ENCODE results near the gene SDCCAG8.

Gene SDCCAG8

GRCh38 chr1:243254927-243255790 is 682 bp upstream of the SDCCAG8 start, which contains the start of gene CEP170:
Gene CEP170, minus strand, starts transcription at chr1:243255281. Its CDS starts 30,001 bp downstream, at chr1:243225280.
- peak; percentile 98 for DNase-seq

GRCh38 chr1:243256590-243256989 is 749 bp downstream of the SDCCAG8 start:
- DNase-seq = no peak

DNA sequence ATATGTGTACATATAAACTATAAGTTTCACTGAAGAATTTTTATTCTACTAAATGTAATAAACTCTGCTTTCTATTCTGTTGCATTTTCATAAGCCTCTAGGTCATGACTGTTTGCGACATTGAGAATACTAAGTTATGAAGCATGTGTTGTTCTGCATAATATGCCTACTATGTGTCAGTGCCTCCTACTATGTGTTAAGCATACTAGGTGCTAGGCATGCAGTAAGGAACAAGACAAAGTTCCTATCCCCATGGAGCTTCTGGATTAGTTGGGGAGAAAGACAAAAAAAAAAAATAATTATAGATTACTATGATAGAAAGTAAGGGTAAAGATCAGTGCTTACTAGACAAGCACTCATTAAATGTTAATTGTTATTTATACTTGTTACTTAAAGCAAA is 1.3 kb downstream of the SDCCAG8 start:
- no peak for DNase-seq

DNA sequence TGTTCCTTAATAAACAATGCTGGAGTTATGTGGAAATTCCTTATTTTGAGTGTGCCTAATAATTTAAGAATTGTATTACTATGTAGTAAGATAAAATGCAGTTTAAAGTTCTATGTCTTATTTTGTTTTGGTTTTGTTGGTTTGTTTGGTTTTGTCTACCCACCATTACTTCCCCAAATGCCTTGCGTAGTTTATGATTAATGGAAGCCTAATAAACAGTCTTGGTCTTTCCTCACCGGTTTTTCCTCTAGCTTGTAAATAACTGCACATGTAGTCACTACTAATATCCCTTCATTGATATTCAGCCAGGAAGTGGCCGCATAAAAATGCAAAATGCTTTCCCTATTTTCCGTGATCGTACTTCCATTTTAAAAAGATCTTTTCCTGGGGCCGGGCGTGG is 2.9 kb downstream of the SDCCAG8 start:
- no peak for DNase-seq

DNA sequence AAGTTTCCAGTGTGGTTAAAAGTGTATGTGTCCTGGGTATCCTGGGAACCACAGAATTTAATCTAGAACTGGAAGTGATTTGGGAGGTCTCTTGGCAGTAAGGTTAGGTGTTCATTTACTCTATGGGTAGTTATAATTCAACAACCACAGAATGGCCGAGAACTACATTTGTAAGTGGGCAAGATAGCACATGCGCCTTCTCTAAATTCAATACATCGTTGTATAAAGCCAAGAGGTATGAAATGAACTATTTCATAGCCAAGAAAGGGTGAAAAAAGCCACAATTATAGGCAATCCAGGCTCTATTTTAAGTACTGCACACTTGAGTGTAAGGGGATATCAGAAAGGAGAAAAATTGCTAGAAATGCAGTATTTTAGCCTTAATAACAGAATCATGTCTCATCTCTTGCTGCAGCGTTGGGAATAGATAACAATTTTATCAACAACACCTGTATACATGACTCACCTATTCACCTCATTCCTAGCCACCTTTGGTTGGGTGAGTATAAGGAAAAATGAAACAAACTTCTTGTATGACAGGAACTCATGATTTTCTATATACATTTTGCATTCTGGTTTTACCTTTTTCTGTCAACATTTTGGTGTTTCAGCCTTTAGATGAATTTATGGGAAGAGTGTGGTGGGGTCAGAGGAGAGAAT is 4.5 kb downstream of the SDCCAG8 start:
- no peak for DNase-seq

- no peak for DNase-seq
Observed at GRCh38 chr1:243261390-243261789, 5.5 kb downstream of the SDCCAG8 start.

DNA sequence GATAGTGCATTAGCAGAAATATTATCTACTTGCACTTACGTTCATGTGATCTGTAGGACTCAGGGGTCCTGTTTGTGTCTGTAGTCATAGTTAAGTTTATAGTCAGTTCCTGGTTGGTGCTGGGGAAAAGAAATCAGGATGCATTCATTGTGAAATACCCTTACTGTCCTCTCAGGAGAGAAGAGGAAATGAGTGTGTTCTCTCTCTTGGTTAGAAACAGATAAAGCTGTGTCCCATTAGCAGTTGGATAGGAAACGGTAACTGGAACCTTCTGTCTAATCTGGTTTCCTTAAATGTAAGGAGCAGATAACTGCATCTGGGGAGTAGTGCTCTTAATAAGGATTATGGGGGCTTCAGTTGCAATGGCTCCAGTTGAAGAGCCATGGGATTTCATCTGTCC is 8.9 kb downstream of the SDCCAG8 start:
- no peak for DNase-seq

DNA sequence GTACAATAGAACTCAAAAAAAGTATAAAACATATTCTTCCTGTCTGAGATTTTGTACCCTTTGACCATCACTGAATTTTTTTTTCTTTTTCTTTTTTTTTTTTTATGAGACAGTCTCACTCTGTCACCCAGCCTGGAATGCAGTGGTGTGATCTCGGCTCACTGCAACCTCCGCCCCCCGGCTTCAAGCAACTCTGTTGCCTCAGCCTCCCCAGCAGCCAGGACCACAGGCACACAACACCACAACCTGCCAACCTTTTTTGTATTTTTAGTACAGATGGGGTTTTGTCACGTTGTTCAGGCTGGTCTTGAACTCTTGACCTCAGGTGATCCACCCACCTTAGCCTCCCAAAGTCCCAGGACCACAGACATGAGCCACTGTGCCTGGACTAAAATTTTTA is 10.4 kb downstream of the SDCCAG8 start:
- DNase-seq = no peak

DNA sequence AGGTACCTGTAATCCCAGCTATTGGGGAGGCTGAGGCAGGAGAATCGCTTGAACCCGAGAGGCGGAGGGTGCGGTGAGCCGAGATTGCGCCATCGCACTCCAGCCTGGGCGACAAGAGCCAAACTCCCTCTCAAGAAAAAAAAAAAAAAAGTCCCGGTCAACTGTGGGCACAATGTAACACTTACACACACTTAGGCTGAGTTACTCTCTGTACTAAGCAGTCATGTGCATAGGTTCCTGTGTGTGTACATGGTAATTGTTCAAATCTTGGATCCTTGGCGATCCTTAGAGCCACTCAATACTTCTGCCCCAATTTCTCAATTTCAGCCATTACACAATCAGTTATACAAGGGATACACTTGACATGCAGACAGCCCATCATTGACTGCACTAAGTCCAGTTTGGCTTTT is 11.6 kb downstream of the SDCCAG8 start:
- no peak for DNase-seq

GRCh38 chr1:243267914-243268653 is 12.2 kb downstream of the SDCCAG8 start:
- no peak for DNase-seq

- DNase-seq = no peak
Observed at GRCh38 chr1:243268751-243269460, 13.1 kb downstream of the SDCCAG8 start.

DNA sequence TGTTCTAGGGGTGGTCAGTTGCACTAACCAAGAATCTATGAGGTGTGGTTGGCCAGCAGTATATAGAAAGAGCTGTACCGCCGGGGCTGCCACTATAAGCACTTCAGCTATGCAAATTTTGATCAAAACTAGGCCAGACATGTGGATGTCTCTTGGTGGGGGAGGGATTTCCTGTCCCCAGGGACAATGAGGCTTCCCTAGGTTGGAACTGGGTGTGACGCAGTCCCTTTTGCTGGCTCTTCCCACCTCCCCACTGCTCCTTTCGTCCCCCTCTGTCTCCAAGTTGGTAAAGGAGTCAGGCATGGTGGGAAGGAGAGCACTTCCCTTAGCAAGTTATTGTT is 13.6 kb downstream of the SDCCAG8 start:
- DNase-seq = no peak

- no peak for DNase-seq
Observed at GRCh38 chr1:243270097-243270864, 14.4 kb downstream of the SDCCAG8 start.

GRCh38 chr1:243271996-243272395 is 16.2 kb downstream of the SDCCAG8 start:
- DNase-seq = no peak

- DNase-seq = no peak
Observed at GRCh38 chr1:243272401-243272800, 16.6 kb downstream of the SDCCAG8 start.

DNA sequence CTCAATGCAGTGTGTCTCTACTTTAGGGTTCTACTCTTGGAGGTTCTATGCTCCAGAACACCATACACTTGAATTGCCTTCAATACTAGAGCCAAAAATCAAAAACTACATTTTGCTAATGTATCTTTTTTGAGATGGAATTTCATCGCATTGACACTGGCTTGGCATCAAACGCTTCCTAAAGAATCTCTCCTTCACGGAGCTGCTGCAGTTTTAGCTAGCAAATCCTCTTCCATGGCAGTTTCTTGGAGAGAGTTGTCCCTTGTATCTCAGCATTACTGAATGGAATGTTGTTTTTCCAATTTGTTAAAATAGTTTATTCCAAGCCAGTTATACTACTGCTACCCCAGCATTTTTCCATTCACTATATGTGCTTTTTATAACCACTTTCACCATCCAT is 17.7 kb downstream of the SDCCAG8 start:
- no peak for DNase-seq

DNA sequence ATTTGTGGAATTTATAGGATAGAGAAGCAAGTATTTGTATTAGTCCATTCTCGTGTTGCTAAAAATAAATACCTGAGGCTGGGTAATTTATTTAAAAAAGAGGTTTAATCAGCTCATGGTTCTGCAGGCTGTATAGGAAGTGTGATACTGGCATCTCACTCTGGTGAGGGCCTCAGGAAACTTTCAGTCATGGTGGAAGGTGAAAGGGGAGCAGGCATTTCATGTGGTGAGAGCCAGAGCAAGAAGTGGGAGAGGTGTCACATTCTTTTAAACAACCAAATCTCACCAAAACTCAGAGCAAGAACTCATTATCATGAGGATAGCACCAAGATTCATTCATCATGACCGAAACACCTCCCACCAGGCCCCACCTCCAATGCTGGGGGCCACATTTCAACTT is 18.1 kb downstream of the SDCCAG8 start:
- DNase-seq = no peak

GRCh38 chr1:243275316-243275715 is 19.5 kb downstream of the SDCCAG8 start:
- no peak for DNase-seq

DNA sequence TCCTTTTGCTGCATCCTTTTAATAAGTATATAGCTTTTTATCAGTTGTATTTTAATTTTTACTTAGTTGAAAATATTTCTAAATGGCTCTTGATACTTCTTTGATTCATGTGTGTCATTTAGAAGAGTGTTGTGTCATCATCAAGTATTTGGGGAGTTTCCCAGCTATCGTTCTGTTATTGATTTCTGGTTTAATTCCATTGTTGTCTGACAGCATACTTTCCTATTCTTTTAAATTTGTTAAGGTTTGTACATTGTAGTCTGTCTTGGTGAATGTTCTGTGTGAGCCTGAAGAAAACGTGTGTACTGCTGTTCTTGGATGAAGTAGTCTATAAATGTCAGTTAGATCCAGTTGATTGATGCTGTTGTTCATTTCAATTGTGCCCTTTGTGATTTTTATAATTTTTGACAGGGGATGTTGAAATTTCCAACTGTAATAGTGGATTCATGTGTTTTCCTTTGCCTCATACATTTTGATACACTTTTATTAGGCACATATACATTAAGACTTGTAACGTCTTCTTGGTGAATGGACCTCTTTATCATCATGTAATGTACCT is 24.8 kb downstream of the SDCCAG8 start:
- no peak for DNase-seq

GRCh38 chr1:243281672-243282071 is 25.8 kb downstream of the SDCCAG8 start:
- DNase-seq = no peak

GRCh38 chr1:243286409-243287122 is 30.7 kb downstream of the SDCCAG8 start:
- DNase-seq = no peak
